Neural progenitor cell (in vitro differentiated cells): ENCODE measurements around the gene PTPRA.

Experiments
- EZH2 ChIP-seq: fragments of 200-600 bp; sonication (generic); IDR thresholded peaks from 2 replicates; pipeline ENCODE4 v1.6.1; 2017; ENCODE audit warnings: antibody characterized with exemption, mild to moderate bottlenecking, moderate library complexity
- EZH2phosphoT487 ChIP-seq: fragments of 200-600 bp; sonication (generic); IDR thresholded peaks from 2 replicates; pipeline ENCODE4 v1.6.1; 2017; ENCODE audit warnings: antibody characterized with exemption
- TF ChIP-seq, protein P1 (sequence below): fragments of 200-600 bp; sonication (generic); IDR thresholded peaks from 2 replicates; pipeline ENCODE4 v1.5.1; 2017; ENCODE audit warnings: antibody characterized with exemption, mild to moderate bottlenecking

DNA sequence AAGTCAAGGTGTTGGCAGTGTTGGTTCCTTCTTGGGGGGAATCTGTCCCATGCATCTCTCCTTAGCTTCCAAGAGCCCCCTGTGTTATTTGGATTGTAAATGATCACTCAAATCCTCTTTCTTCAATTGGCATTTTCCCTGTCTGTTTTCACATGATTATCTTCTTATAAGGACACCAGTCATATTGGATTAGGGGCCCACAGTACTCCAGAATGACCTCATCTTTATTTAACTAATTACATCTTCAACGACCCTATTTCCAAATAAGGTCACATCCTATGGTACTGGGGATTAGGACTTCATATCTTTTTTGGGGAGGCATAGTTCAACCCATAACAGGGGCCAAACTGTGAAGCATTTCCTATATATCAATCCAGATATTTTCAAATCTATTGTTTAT is 57.3 kb downstream of the PTPRA start:
- TF ChIP-seq, protein P1, sequence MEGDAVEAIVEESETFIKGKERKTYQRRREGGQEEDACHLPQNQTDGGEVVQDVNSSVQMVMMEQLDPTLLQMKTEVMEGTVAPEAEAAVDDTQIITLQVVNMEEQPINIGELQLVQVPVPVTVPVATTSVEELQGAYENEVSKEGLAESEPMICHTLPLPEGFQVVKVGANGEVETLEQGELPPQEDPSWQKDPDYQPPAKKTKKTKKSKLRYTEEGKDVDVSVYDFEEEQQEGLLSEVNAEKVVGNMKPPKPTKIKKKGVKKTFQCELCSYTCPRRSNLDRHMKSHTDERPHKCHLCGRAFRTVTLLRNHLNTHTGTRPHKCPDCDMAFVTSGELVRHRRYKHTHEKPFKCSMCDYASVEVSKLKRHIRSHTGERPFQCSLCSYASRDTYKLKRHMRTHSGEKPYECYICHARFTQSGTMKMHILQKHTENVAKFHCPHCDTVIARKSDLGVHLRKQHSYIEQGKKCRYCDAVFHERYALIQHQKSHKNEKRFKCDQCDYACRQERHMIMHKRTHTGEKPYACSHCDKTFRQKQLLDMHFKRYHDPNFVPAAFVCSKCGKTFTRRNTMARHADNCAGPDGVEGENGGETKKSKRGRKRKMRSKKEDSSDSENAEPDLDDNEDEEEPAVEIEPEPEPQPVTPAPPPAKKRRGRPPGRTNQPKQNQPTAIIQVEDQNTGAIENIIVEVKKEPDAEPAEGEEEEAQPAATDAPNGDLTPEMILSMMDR, result no peak
- TF ChIP-seq EZH2phosphoT487 (no peak), EZH2 (no peak)
